ENCODE data around the gene HSBP1L1. TPM values are rescaled to one million over a fixed set of nuclear protein-coding genes. Genes with fewer than 3 reads are reported as not detected.

Gene HSBP1L1
- total RNA-seq, 3 donors from 2014 or later = 33.8 to 73.7 (median 68.4) TPM

DNA sequence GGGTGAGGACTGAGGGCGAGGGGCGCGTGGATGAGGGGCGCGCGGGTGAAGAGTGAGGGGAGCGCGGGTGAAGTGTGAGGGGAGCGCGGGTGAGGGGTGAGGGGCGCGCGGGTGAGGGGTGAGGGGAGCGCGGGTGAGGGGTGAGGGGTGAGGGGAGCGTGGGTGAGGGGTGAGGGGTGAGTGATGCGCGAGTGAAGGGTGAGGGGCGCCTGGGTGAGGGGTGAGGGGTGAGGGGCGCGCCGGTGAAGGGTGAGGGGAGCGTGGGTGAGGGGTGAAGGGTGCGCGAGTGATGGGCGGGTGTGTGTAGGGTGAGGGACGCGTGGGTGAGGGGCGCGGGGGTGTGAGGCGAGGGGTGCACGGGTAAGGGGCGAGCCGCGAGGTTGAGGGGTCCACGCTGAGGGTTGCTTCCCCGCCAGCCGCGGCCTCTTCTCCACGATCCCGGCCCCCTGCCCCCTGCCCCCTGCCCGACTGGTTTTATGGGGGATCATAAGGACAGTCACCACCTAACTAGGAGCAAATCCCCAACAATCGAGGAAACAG lies 11.9 kb upstream of the HSBP1L1 start:
- H3K36me3 ChIP-seq (ENCODE audit: low read depth) = no peaks in the 10 kb centered on the region
- no peak for ATAC-seq
- intact Hi-C loops (cut with DNase I, micrococcal nuclease) = no loop called here
- TF ChIP-seq CTCF (IDR thresholded peaks at IDR 0.05) = no peak
- H3K4me3 ChIP-seq = no peak overlapping the region
- peak in 1 of 3 donors; percentile 70 for DNase-seq
- H3K4me1 ChIP-seq (ENCODE audit: low read depth) = peaks cover 52% of the 10 kb centered on the region
- no peaks in the 10 kb centered on the region for H3K9me3 ChIP-seq

- TF ChIP-seq CTCF (IDR thresholded peaks at IDR 0.05) = no peak
- Histone ChIP-seq H3K4me3 (no peak overlapping the region), H3K36me3 (ENCODE audit: low read depth) (no peaks in the 10 kb centered on the region), H3K4me1 (ENCODE audit: low read depth) (peaks cover 47% of the 10 kb centered on the region), H3K9me3 (no peaks in the 10 kb centered on the region)
- ATAC-seq (peak; percentile 50), DNase-seq (peak; percentile 69 to 75 (median 74))
- intact Hi-C loops (cut with DNase I, micrococcal nuclease) = no loop called here
Observed at GRCh38 chr18:79952996-79953559, 11.4 kb upstream of the HSBP1L1 start.

GRCh38 chr18:79953971-79954651 lies 10.3 kb upstream of the HSBP1L1 start:
- intact Hi-C loops (cut with DNase I, micrococcal nuclease) = no loop called here
- no peaks in the 10 kb centered on the region for H3K36me3 ChIP-seq (ENCODE audit: low read depth)
- H3K4me3 ChIP-seq = no peak overlapping the region
- no peaks in the 10 kb centered on the region for H3K9me3 ChIP-seq
- peak; percentile 69 for ATAC-seq
- DNase-seq = peak; percentile 58 to 80 (median 73)
- TF ChIP-seq CTCF (IDR thresholded peaks at IDR 0.05) = no peak
- H3K4me1 ChIP-seq (ENCODE audit: low read depth) = peaks cover 42% of the 10 kb centered on the region

DNA sequence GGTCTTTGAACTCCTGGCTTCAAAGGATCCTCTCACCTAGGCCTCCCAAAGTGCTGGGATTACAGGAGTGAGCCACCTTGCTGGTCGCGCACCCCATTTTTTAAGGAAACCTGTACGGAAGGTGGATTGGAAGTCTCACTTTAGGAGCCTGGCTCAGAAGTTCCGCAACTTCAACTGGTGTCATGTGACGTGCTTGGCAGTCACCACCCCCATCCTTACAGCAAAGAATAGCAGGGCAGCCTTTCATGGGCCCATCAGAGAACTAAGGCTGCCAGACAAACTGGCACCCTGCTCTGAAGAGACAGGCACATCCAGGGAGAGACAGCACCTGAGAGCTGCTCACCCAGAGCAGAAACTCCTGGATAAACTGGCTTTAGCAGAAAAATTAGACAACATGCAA lies 9.7 kb upstream of the HSBP1L1 start:
- Histone ChIP-seq H3K9me3 (no peaks in the 10 kb centered on the region), H3K36me3 (ENCODE audit: low read depth) (no peaks in the 10 kb centered on the region), H3K4me1 (ENCODE audit: low read depth) (peaks cover 42% of the 10 kb centered on the region), H3K4me3 (no peak overlapping the region)
- no peak for ATAC-seq
- peak in 2 of 3 donors; percentile 38 to 49 for DNase-seq
- intact Hi-C loops (cut with DNase I, micrococcal nuclease) = no loop called here
- no peak for TF ChIP-seq CTCF (IDR thresholded peaks at IDR 0.05)

- intact Hi-C loops (cut with DNase I, micrococcal nuclease) = no loop called here
- DNase-seq (peak in 2 of 3 donors; percentile 13 to 23), ATAC-seq (no peak)
- no peak for TF ChIP-seq CTCF (IDR thresholded peaks at IDR 0.05)
- Histone ChIP-seq H3K36me3 (ENCODE audit: low read depth) (no peaks in the 10 kb centered on the region), H3K4me1 (ENCODE audit: low read depth) (peaks cover 40% of the 10 kb centered on the region), H3K9me3 (no peaks in the 10 kb centered on the region), H3K4me3 (no peak overlapping the region)
Observed at GRCh38 chr18:79955302-79956075, 9.0 kb upstream of the HSBP1L1 start.
